GM12892 (cell line): ENCODE measurements around the gene CDH9.

Experiments
- POLR2A ChIP-seq: IDR thresholded peaks from 2 replicates; pipeline ENCODE4 v1.6.1; 2011; ENCODE audit warnings: low read depth, low read length, control low read depth
- POLR2AphosphoS5 ChIP-seq: IDR thresholded peaks from 2 replicates; pipeline ENCODE4 v1.6.1; 2011; ENCODE audit warnings: low read depth, low read length, control low read depth
- TAF1 ChIP-seq: IDR thresholded peaks from 2 replicates; pipeline ENCODE4 v1.6.1; 2011; ENCODE audit warnings: low read depth, mild to moderate bottlenecking, control low read depth, low read length, borderline replicate concordance

DNA sequence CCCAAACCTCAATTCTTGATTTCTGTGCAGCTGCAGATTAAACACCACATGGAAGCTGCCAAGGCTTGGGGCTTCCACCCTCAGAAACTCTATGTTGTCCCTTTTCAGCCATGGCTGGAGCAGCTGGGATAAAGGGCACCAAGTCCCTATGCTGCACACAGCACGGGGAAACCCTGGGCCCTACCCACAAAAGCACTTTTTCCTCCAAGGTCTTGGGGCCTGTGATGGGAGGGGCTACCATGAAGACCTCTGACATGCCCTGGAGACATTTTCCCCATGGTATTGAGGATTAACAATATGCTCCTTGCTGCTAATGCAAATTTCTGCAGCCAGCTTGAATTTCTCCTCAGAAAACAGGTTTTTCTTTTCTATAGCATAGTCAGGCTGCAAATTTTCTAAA lies 41.8 kb upstream of the CDH9 start:
- no peak for TF ChIP-seq TAF1
- TF ChIP-seq POLR2A, result no peak
- TF ChIP-seq POLR2AphosphoS5, result no peak
